HEK293T (cell line): ENCODE results near the gene MTA1.

Source experiments
- CTCF ChIA-PET: fragments of 350-600 bp; formaldehyde crosslinking; extraction: SDS; loops from one replicate; lab custom pipeline; 2021; ENCODE audit warnings: antibody characterized with exemption, inconsistent platforms; lab: Yijun Ruan, JAX
- POLR2A ChIA-PET: fragments of 350-600 bp; formaldehyde crosslinking; extraction: SDS; loops from one replicate; lab custom pipeline; 2020; ENCODE audit warnings: antibody characterized with exemption, inconsistent platforms; lab: Yijun Ruan, JAX
- DNase-seq: peaks from one replicate; pipeline ENCODE4 v3.0.0; 2012; ENCODE audit warnings: mixed read lengths; ENCODE audit errors: extremely low spot score
- ARNT ChIP-seq: fragments of 450-650 bp; IDR thresholded peaks from 2 replicates; pipeline ENCODE4 v1.6.1; 2017; ENCODE audit warnings: mild to moderate bottlenecking
- BHLHE40 ChIP-seq: fragments of 450-650 bp; IDR thresholded peaks from 2 replicates; pipeline ENCODE4 v1.6.1; 2016; ENCODE audit warnings: mild to moderate bottlenecking, moderate library complexity, borderline replicate concordance
- CTBP1 ChIP-seq: fragments of 450-650 bp; IDR thresholded peaks from 2 replicates; pipeline ENCODE4 v1.6.1; 2016; ENCODE audit warnings: borderline replicate concordance
- ELF4 ChIP-seq: fragments of 450-650 bp; IDR thresholded peaks from 2 replicates; pipeline ENCODE4 v1.6.1; 2017; ENCODE audit warnings: antibody characterized with exemption
- FOXA1 ChIP-seq: fragments of 450-650 bp; IDR thresholded peaks from 2 replicates; pipeline ENCODE4 v1.6.1; 2016; ENCODE audit warnings: mild to moderate bottlenecking
- FOXK2 ChIP-seq: fragments of 450-650 bp; IDR thresholded peaks from 2 replicates; pipeline ENCODE4 v1.6.1; 2016; ENCODE audit warnings: mild to moderate bottlenecking
- FOXM1 ChIP-seq: fragments of 450-650 bp; IDR thresholded peaks from 2 replicates; pipeline ENCODE4 v1.6.1; 2017; ENCODE audit warnings: mild to moderate bottlenecking, borderline replicate concordance
- HDGF ChIP-seq: fragments of 450-650 bp; IDR thresholded peaks from 2 replicates; pipeline ENCODE4 v1.6.1; 2017; ENCODE audit warnings: antibody characterized with exemption, borderline replicate concordance
- L3MBTL2 ChIP-seq: fragments of 450-650 bp; conservative IDR thresholded peaks from 2 replicates; pipeline ENCODE4 v1.6.1; 2016; ENCODE audit warnings: mild to moderate bottlenecking
- LEF1 ChIP-seq: fragments of 450-650 bp; IDR thresholded peaks from 2 replicates; pipeline ENCODE4 v1.6.1; 2017; ENCODE audit warnings: mild to moderate bottlenecking, borderline replicate concordance
- NFRKB ChIP-seq: fragments of 450-650 bp; IDR thresholded peaks from 2 replicates; pipeline ENCODE4 v1.6.1; 2016; ENCODE audit warnings: mild to moderate bottlenecking, moderate library complexity
- PKNOX1 ChIP-seq: fragments of 450-650 bp; IDR thresholded peaks from 2 replicates; pipeline ENCODE4 v1.6.1; 2016
- SP1 ChIP-seq: fragments of 450-650 bp; IDR thresholded peaks from 2 replicates; pipeline ENCODE4 v1.6.1; 2017
- SUZ12 ChIP-seq: fragments of 450-650 bp; IDR thresholded peaks from 2 replicates; pipeline ENCODE4 v1.6.1; 2016; ENCODE audit warnings: mild to moderate bottlenecking
- TARDBP ChIP-seq: fragments of 450-650 bp; IDR thresholded peaks from 2 replicates; pipeline ENCODE4 v1.6.1; 2016

Gene MTA1

GRCh38 chr14:105473033-105473676 is 53.5 kb downstream of the MTA1 start:
- ChIA-PET CTCF (interaction anchor here (1.1 to 4.2 kb wide), 2 partner anchors 8 to 17 kb away, joined by 3 to 23 read pairs; no protein-coding TSS in a partner anchor), POLR2A (interaction anchor here (1.0 kb wide), 1 partner anchor 16 kb away, joined by 3 read pairs; no protein-coding TSS in a partner anchor)
- TF ChIP-seq FOXM1 (no peak), CTBP1 (no peak), L3MBTL2 (no peak), FOXK2 (no peak), PKNOX1 (no peak)
- no peak for DNase-seq

GRCh38 chr14:105473677-105474482 is 54.3 kb downstream of the MTA1 start:
- DNase-seq = peak; percentile 88
- ChIA-PET CTCF (interaction anchor here (1.1 kb wide), 1 partner anchor 16 kb away, joined by 3 read pairs; no protein-coding TSS in a partner anchor), POLR2A (interaction anchor here (1.0 kb wide), 1 partner anchor 15 kb away, joined by 3 read pairs; no protein-coding TSS in a partner anchor)
- TF ChIP-seq L3MBTL2 = no peak
- no peak for TF ChIP-seq CTBP1
- TF ChIP-seq TARDBP = no peak
- no peak for TF ChIP-seq SP1
- no peak for TF ChIP-seq FOXK2
- no peak for TF ChIP-seq NFRKB
- TF ChIP-seq PKNOX1 = no peak
- TF ChIP-seq LEF1 = no peak
- no peak for TF ChIP-seq ELF4
- TF ChIP-seq FOXA1 = no peak
- no peak for TF ChIP-seq FOXM1
- TF ChIP-seq BHLHE40 = no peak
- TF ChIP-seq HDGF = no peak

GRCh38 chr14:105474483-105475268 is 55.0 kb downstream of the MTA1 start, which contains the start of gene CRIP2:
CRIP2 (plus strand) TSS chr14:105474821; CDS start chr14:105474863, 42 bp downstream.
- peak; percentile 73 for DNase-seq
- ChIA-PET CTCF (interaction anchor here (1.1 kb wide), 1 partner anchor 15 kb away, joined by 3 read pairs; no protein-coding TSS in a partner anchor), POLR2A (no interaction called here)
- TF ChIP-seq TARDBP (no peak), L3MBTL2 (no peak), SUZ12 (no peak), BHLHE40 (no peak), SP1 (no peak), CTBP1 (no peak), NFRKB (no peak), FOXK2 (no peak)

GRCh38 chr14:105475269-105476096 is 55.9 kb downstream of the MTA1 start:
- no peak for DNase-seq
- ChIA-PET POLR2A (no interaction called here), CTCF (no interaction called here)
- TF ChIP-seq ARNT = no peak
- TF ChIP-seq SP1 = no peak
- TF ChIP-seq PKNOX1 = no peak
- no peak for TF ChIP-seq L3MBTL2
- TF ChIP-seq FOXK2 = no peak
- no peak for TF ChIP-seq FOXM1
- TF ChIP-seq NFRKB = no peak
- TF ChIP-seq LEF1 = no peak
- no peak for TF ChIP-seq TARDBP
- TF ChIP-seq ELF4 = no peak
- TF ChIP-seq FOXA1 = no peak

GRCh38 chr14:105476097-105476830 is 56.6 kb downstream of the MTA1 start:
- no peak for DNase-seq
- CTCF ChIA-PET = no interaction called here
- POLR2A ChIA-PET = no interaction called here
- TF ChIP-seq ARNT (no peak), SP1 (no peak), ELF4 (no peak)
